ENCODE measurements around the gene TRIP6.

Gene TRIP6

GRCh38 chr7:100873599-100874299 is 6.6 kb downstream of the TRIP6 start:
- DNase-seq (ENCODE audit: low read depth in 2 of 2): no peak

GRCh38 chr7:100874300-100874576 is 7.1 kb downstream of the TRIP6 start:
- DNase-seq (ENCODE audit: low read depth in 2 of 2): no peak

- DNase-seq (ENCODE audit: low read depth in 2 of 2): peak; percentile 98
Measured at GRCh38 chr7:100874577-100875355, 7.6 kb downstream of the TRIP6 start, which contains the start of gene SRRT. Gene SRRT (plus strand): TSS chr7:100875103. CDS start chr7:100875591, 488 bp downstream.

DNA sequence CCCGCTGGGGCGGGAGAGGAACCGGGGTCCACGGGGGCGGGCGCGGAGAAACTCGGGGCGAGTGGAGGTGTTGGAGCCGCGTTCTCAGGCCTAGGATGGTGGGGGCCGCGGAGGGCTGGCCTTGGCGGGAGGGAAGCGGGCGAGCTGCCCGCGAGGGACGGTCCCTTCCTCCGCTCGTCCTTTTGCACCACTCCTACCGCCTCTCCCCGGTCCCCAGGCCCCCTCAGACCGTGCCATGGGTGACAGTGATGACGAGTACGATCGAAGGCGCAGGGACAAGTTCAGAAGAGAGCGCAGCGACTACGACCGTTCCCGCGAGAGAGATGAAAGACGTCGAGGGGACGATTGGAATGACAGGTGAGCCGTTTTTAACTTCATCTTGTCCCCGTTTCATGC is 8.2 kb downstream of the TRIP6 start:
- DNase-seq (ENCODE audit: low read depth in 2 of 2): no peak

DNA sequence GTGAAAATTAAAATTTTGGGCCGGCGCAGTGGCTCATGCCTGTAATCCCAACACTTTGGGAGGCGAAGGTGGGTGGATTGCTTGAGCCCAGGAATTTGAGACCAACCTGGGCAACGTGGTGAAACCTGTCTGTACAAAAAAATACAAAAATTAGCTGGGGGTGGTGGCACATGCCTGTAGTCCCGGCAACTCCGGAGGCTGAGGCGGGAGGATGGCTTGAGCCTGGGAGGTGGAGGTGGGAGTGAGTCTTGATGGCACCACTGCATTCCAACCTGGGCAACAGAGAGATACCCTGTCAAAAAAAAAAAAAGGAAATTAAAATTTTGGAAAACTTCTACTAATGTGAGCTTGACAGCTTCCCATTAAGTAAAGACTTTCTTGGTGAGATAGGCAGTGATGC is 10.8 kb downstream of the TRIP6 start:
- no peak for DNase-seq (ENCODE audit: low read depth in 2 of 2)

DNA sequence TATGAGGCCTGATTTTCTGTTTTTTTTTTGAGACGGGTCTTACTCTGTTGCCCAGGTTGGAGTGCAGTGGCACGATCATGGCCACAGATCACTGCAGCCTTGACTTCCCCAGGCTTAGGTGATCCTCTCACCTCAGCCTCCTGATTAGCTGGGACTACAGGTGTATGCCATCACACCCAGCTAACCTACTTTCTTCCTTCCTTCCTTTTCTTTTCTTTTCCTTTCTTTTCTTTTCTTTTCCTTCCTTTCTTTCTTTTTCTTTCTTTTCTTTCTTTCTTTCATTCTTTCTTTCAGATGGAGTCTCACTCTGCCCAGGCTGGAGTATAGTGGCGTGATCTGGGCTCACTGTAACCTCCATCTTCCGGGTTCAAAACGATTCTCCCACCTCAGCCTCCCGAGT is 11.5 kb downstream of the TRIP6 start:
- no peak for DNase-seq (ENCODE audit: low read depth in 2 of 2)

GRCh38 chr7:100879685-100880261 is 12.6 kb downstream of the TRIP6 start:
- no peak for DNase-seq (ENCODE audit: low read depth in 2 of 2)

- no peak for DNase-seq (ENCODE audit: low read depth in 2 of 2)
Measured at GRCh38 chr7:100880645-100881044, 13.5 kb downstream of the TRIP6 start.

DNA sequence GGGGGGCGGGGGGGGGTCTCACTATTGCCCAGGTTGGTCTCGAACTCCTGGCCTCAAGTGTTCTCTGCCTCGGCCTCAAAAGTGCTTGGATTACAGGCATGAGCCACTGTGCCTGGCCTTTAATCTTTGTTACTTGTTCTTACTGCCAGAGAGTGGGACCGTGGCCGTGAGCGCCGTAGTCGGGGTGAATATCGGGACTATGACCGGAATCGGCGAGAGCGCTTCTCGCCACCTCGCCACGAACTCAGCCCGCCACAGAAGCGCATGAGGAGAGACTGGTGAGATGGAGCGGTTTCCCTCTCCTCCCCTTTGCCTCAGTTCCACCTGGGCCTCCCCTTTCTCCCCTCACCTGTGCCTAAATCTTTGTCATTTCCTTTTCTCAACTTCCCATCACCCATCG is 13.9 kb downstream of the TRIP6 start:
- no peak for DNase-seq (ENCODE audit: low read depth in 2 of 2)

- no peak for DNase-seq (ENCODE audit: low read depth in 2 of 2)
Measured at GRCh38 chr7:100882201-100882600, 15.0 kb downstream of the TRIP6 start.

GRCh38 chr7:100882785-100883526 is 15.8 kb downstream of the TRIP6 start:
- no peak for DNase-seq (ENCODE audit: low read depth in 2 of 2)

GRCh38 chr7:100884736-100885439 is 17.7 kb downstream of the TRIP6 start:
- no peak for DNase-seq (ENCODE audit: low read depth in 2 of 2)

- no peak for DNase-seq (ENCODE audit: low read depth in 2 of 2)
Measured at GRCh38 chr7:100885440-100886141, 18.4 kb downstream of the TRIP6 start.

DNA sequence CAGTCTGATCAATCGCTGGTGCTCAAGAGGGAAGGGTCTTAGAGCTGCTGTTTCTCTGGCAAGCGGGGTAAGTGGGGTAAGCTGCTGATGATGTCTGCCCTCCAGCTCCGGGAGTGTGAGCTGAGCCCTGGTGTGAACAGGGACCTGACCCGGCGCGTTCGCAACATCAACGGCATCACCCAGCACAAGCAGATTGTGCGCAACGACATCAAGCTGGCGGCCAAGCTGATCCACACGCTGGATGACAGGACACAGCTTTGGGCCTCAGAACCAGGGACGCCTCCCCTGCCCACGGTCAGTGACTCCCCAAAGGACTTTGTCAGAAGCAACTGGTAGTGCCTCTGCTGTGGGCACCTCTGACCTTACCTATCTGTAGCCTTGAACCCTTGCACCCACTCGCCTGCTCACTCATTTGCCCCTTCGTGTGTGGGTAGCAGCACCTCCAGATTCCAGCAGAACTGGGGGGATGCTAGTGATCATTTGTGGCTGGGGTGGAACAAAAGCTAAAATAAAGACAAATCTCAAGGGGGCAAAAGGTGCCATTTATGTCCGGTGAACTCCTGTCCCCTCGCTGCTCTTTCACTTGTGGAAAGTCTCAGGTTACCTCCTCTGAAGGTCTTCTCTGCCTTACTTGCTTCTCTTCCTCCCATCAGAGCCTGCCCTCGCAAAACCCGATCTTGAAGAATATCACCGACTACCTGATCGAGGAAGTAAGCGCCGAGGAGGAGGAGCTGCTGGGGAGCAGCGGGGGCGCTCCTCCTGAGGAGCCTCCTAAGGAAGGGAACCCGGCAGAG is 19.2 kb downstream of the TRIP6 start:
- no peak for DNase-seq (ENCODE audit: low read depth in 2 of 2)

DNA sequence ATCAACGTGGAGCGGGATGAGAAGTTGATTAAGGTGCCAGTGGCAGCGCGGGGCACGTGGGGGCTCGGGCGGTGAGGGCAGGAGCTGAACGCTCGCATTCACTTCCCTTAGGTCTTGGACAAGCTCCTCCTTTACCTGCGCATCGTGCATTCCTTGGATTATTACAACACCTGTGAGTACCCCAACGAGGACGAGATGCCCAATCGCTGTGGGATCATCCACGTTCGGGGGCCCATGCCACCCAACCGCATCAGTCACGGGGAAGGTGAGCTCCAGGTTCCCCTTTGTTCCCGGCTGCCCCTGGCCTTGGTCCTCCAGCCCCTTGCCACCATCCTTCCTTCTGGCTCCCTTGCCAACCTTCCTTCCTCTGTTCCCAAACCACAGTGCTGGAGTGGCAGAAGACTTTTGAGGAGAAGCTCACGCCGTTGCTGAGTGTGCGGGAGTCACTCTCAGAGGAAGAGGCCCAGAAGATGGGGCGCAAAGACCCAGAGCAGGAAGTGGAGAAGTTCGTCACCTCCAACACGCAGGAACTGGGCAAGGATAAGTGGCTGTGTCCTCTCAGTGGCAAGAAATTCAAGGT is 19.8 kb downstream of the TRIP6 start:
- no peak for DNase-seq (ENCODE audit: low read depth in 2 of 2)

DNA sequence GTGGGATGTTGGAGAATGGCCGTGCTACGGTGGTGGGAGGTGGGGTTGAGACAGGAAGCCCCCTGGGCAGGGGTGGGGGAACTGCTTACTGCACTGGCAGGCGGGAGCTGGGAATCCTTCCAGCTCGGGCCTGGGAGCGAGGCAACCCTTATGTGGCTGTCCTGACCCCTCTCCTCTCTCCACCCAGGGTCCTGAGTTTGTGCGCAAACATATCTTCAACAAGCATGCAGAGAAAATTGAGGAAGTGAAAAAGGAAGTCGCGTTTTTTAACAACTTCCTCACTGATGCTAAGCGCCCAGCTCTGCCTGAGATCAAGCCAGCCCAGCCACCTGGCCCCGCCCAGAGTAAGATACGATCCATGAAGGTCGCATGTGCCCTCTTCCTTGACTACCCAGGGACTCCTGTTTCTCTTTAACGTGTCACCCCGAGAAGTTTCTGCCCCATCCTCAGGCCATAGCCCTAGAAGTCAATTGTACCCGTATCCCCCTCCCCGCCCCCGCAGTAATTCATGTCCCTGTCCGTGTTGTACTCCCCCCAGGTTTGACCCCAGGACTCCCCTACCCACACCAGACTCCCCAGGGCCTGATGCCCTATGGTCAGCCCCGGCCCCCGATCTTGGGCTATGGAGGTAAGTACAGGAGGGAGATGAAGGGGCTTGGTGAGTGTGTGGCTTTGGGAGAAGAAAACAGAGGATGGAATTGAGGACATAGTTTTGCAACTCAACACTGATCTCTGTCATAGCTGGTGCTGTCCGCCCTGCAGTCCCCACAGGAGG is 20.5 kb downstream of the TRIP6 start:
- DNase-seq (ENCODE audit: low read depth in 2 of 2): no peak

DNA sequence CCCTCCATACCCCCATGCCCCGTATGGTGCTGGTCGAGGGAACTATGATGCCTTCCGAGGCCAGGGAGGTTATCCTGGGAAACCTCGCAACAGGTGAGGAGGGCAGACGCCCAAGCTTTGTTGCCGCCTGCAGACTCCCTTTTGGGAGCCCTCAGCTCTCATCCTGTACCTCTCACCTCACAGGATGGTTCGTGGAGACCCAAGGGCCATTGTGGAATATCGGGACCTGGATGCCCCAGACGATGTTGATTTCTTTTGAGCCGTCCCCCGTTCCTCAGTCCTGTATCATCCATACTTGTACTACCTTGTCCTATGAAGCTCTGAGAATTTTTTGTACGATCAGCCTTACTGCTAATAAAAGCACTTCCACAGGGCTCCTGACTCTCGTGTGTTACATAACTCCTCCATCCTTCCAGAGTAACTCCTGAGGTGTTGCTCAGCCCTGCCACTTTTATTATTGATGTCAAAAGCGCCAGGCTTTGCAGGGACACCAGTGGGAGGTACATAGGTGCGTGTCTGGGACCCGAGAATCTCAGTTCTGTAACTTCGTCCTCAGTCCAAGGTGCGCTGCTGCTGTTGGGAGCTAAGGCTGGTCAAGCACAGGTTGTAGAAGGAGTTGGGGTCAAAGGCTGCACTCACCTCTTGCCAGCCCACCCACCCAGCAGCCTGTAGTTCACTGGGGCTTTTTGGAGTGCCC is 21.3 kb downstream of the TRIP6 start:
- DNase-seq (ENCODE audit: low read depth in 2 of 2): no peak

GRCh38 chr7:100888988-100889750 is 22.0 kb downstream of the TRIP6 start, which contains the start of gene UFSP1:
Gene UFSP1 (minus strand): TSS chr7:100889715. CDS start chr7:100889271, 444 bp downstream.
- DNase-seq (ENCODE audit: low read depth in 2 of 2): no peak
